Measurements from ENCODE around the gene ATP11A. TPM values are rescaled to one million over a fixed set of nuclear protein-coding genes. Genes with fewer than 3 reads are reported as not detected.
A peak's percentile ranks its signal among the peaks of the same experiment; 100 is the strongest.

ATP11A gene
- total and polyA plus RNA-seq, 2 donors (not counting 3 experiments of a cell fraction or from before 2014, with no cell fraction given) = 16.5 to 88.1 TPM

GRCh38 chr13:112882555-112883024 lies 192.8 kb downstream of the ATP11A start:
- BruUV-seq (replicated peaks) = no TSS peak
- ChIA-PET POLR2A (no interaction called here), CTCF (no interaction called here)
- no peak overlapping the region for H3K9ac ChIP-seq (replicated peaks; ENCODE audit: extremely low read depth, insufficient read depth, low read length)
- H3K27ac ChIP-seq (ENCODE audit: insufficient read depth, low read depth, low read length) = no peak overlapping the region
- no peak overlapping the region for H3K4me3 ChIP-seq (replicated peaks in 1 of 3; ENCODE audit: insufficient read depth in 1 of 3, low read depth in 1 of 3, low read length in 3 of 3)
- H2AFZ ChIP-seq (ENCODE audit: low read depth, low read length) = no peak overlapping the region
- H3K79me2 ChIP-seq (ENCODE audit: control insufficient read depth, insufficient read depth, low read length) = no peaks in the 10 kb centered on the region
- no peaks in the 10 kb centered on the region for H4K20me1 ChIP-seq (replicated peaks; ENCODE audit: control insufficient read depth, extremely low read depth, insufficient read depth, low read length)
- H3K4me1 ChIP-seq (ENCODE audit: control insufficient read depth, extremely low read depth, insufficient read depth, low read length) = no peaks in the 10 kb centered on the region
- FAIRE-seq (no peak), DNase-seq (ENCODE audit: low read depth, low spot score) (no peak)
- H3K9me3 ChIP-seq (replicated peaks; ENCODE audit: control insufficient read depth, insufficient read depth, low read length) = no peaks in the 10 kb centered on the region
- H3K27me3 ChIP-seq (ENCODE audit: control insufficient read depth in 2 of 2, insufficient read depth in 2 of 2, low read length in 2 of 2) = no peaks in the 10 kb centered on the region
- dilution Hi-C loops (cut with MboI; ENCODE audit: extremely low pct_ligation_motif_present, low sequenced_read_pairs) = no loop called here
- no peak overlapping the region for H3K4me2 ChIP-seq (ENCODE audit: insufficient read depth, low read length)
- intact Hi-C loops (cut with micrococcal nuclease) = no loop called here
- TF ChIP-seq POLR2A (IDR thresholded peaks at IDR 0.05; ENCODE audit: low read depth, low read length) (no peak), GATA2 (IDR thresholded peaks at IDR 0.05; ENCODE audit: insufficient read depth, insufficient read length, low read depth, low read length) (no peak), EZH2 (IDR thresholded peaks at IDR 0.05; ENCODE audit: borderline replicate concordance, low read depth, low read length, severe bottlenecking) (no peak), MYC (IDR thresholded peaks at IDR 0.05; ENCODE audit: low read depth, low read length) (no peak)
- H3K36me3 ChIP-seq (ENCODE audit: control insufficient read depth in 2 of 2, extremely low read depth in 1 of 2, insufficient read depth in 2 of 2, low read length in 2 of 2) = peaks cover 2 to 16% of the 10 kb centered on the region in 2 experiments
- no peaks in the 10 kb centered on the region for H3K9me1 ChIP-seq (replicated peaks; ENCODE audit: control insufficient read depth, extremely low read depth, insufficient read depth, low read length)

GRCh38 chr13:112883241-112883945 lies 193.6 kb downstream of the ATP11A start:
- FAIRE-seq (no peak), DNase-seq (ENCODE audit: low read depth, low spot score) (no peak)
- CTCF ChIA-PET = no interaction called here
- Histone ChIP-seq H3K4me2 (ENCODE audit: insufficient read depth, low read length) (no peak overlapping the region), H3K9me1 (replicated peaks; ENCODE audit: control insufficient read depth, extremely low read depth, insufficient read depth, low read length) (no peaks in the 10 kb centered on the region), H3K9ac (replicated peaks; ENCODE audit: extremely low read depth, insufficient read depth, low read length) (no peak overlapping the region), H3K79me2 (ENCODE audit: control insufficient read depth, insufficient read depth, low read length) (no peaks in the 10 kb centered on the region), H3K9me3 (replicated peaks; ENCODE audit: control insufficient read depth, insufficient read depth, low read length) (no peaks in the 10 kb centered on the region), H2AFZ (ENCODE audit: low read depth, low read length) (no peak overlapping the region), H3K27me3 (ENCODE audit: control insufficient read depth in 2 of 2, insufficient read depth in 2 of 2, low read length in 2 of 2) (no peaks in the 10 kb centered on the region), H3K36me3 (ENCODE audit: control insufficient read depth in 2 of 2, extremely low read depth in 1 of 2, insufficient read depth in 2 of 2, low read length in 2 of 2) (peaks cover 2 to 16% of the 10 kb centered on the region in 2 experiments), H3K4me1 (ENCODE audit: control insufficient read depth, extremely low read depth, insufficient read depth, low read length) (no peaks in the 10 kb centered on the region), H3K27ac (ENCODE audit: insufficient read depth, low read depth, low read length) (no peak overlapping the region), H4K20me1 (replicated peaks; ENCODE audit: control insufficient read depth, extremely low read depth, insufficient read depth, low read length) (no peaks in the 10 kb centered on the region), H3K4me3 (replicated peaks in 1 of 3; ENCODE audit: insufficient read depth in 1 of 3, low read depth in 1 of 3, low read length in 3 of 3) (no peak overlapping the region)
- BruUV-seq (replicated peaks) = TSS peak; percentile 4
- intact Hi-C loops (cut with micrococcal nuclease) = no loop called here
- dilution Hi-C loops (cut with MboI; ENCODE audit: extremely low pct_ligation_motif_present, low sequenced_read_pairs) = no loop called here
- POLR2A ChIA-PET = no interaction called here
- TF ChIP-seq MYC (IDR thresholded peaks at IDR 0.05; ENCODE audit: low read depth, low read length) (no peak), POLR2A (IDR thresholded peaks at IDR 0.05; ENCODE audit: low read depth, low read length) (no peak), MAX (IDR thresholded peaks at IDR 0.05; ENCODE audit: insufficient read depth, insufficient read length) (no peak), GATA2 (IDR thresholded peaks at IDR 0.05; ENCODE audit: insufficient read depth, insufficient read length, low read depth, low read length) (no peak), CTCF (IDR thresholded peaks at IDR 0.05; ENCODE audit: extremely low read depth in 1 of 2, insufficient read depth in 1 of 2, low read depth in 1 of 2, low read length in 2 of 2) (no peak), JUN (IDR thresholded peaks at IDR 0.05; ENCODE audit: borderline replicate concordance, insufficient read depth, insufficient read length, low read depth) (no peak), EZH2 (IDR thresholded peaks at IDR 0.05; ENCODE audit: borderline replicate concordance, low read depth, low read length, severe bottlenecking) (no peak), FOS (IDR thresholded peaks at IDR 0.05; ENCODE audit: borderline replicate concordance, insufficient read depth, low read length) (no peak)

Measured in endothelial cell of umbilical vein (primary cell).